NCI-H2196 (cell line): Measurements from ENCODE around the gene ADGRD1.

ENCODE experiments used
- DNase-seq: peaks from one replicate; lab custom pipeline; 2025; ENCODE audit not compliant: unreplicated experiment; lab: John Stamatoyannopoulos, UW

ADGRD1 gene

GRCh38 chr12:130965214-130965613 lies 11.5 kb downstream of the ADGRD1 start:
- no peak for DNase-seq

- DNase-seq, result no peak
Measured at GRCh38 chr12:130965668-130966067, 12.0 kb downstream of the ADGRD1 start.

GRCh38 chr12:130966443-130967030 lies 12.8 kb downstream of the ADGRD1 start:
- DNase-seq, result no peak

GRCh38 chr12:130967636-130968035 lies 13.9 kb downstream of the ADGRD1 start:
- DNase-seq, result no peak

- DNase-seq, result no peak
Measured at GRCh38 chr12:130968611-130969010, 14.9 kb downstream of the ADGRD1 start.

GRCh38 chr12:130969223-130969622 lies 15.5 kb downstream of the ADGRD1 start:
- DNase-seq, result no peak

- DNase-seq, result no peak
Measured at GRCh38 chr12:130970165-130970907, 16.6 kb downstream of the ADGRD1 start.

- DNase-seq, result no peak
Measured at GRCh38 chr12:130970908-130971233, 17.2 kb downstream of the ADGRD1 start.

GRCh38 chr12:130971925-130972585 lies 18.3 kb downstream of the ADGRD1 start:
- no peak for DNase-seq

GRCh38 chr12:130972586-130972950 lies 18.9 kb downstream of the ADGRD1 start:
- no peak for DNase-seq

GRCh38 chr12:130973109-130973508 lies 19.4 kb downstream of the ADGRD1 start:
- no peak for DNase-seq

- DNase-seq, result no peak
Measured at GRCh38 chr12:130973906-130974305, 20.2 kb downstream of the ADGRD1 start.

GRCh38 chr12:130975116-130975515 lies 21.4 kb downstream of the ADGRD1 start:
- DNase-seq, result no peak

GRCh38 chr12:130976171-130976720 lies 22.5 kb downstream of the ADGRD1 start:
- no peak for DNase-seq

GRCh38 chr12:130977046-130977742 lies 23.5 kb downstream of the ADGRD1 start:
- DNase-seq, result no peak

- DNase-seq, result no peak
Measured at GRCh38 chr12:130977743-130978095, 24.0 kb downstream of the ADGRD1 start.

- DNase-seq, result no peak
Measured at GRCh38 chr12:130978785-130979184, 25.1 kb downstream of the ADGRD1 start.

GRCh38 chr12:130981074-130981742 lies 27.5 kb downstream of the ADGRD1 start:
- DNase-seq, result no peak

- DNase-seq, result no peak
Measured at GRCh38 chr12:130981911-130982310, 28.2 kb downstream of the ADGRD1 start.

- no peak for DNase-seq
Measured at GRCh38 chr12:130982565-130983225, 29.0 kb downstream of the ADGRD1 start.
